Memory B cell (primary cell): Measurements from ENCODE around the gene RPS6KA2.
"Not testable (repeated sequence)": the region's sequence is repeated elsewhere in the genome, so short reads cannot be mapped to it uniquely, and the experiment has no call there.

Source experiments
- ATAC-seq: fragments of 150-1000 bp; cut with Tn5 transposase; 2 replicates; pipeline ENCODE4 v1.10.0; 2021; ENCODE audit warnings: low read depth, mild to moderate bottlenecking, moderate library complexity
- DNase-seq, 2 donors: peaks; one replicate each; pipeline ENCODE4 v3.0.0; 2022; ENCODE audit warnings: low spot score in 2 of 2
- H3K27ac Mint-ChIP-seq: one replicate; pipeline ENCODE4 v1.8.0; 2022; ENCODE audit warnings: mild to moderate bottlenecking, moderate library complexity, mixed read lengths
- H3K27me3 Mint-ChIP-seq: one replicate; pipeline ENCODE4 v1.8.0; 2022; ENCODE audit warnings: mixed read lengths
- H3K36me3 Mint-ChIP-seq: one replicate; pipeline ENCODE4 v1.8.0; 2022; ENCODE audit warnings: mild to moderate bottlenecking, mixed read lengths
- H3K4me1 Mint-ChIP-seq: one replicate; pipeline ENCODE4 v1.8.0; 2022; ENCODE audit warnings: mixed read lengths
- H3K4me3 Mint-ChIP-seq: one replicate; pipeline ENCODE4 v1.8.0; 2022; ENCODE audit warnings: mild to moderate bottlenecking, moderate library complexity, mixed read lengths
- H3K9me3 Mint-ChIP-seq: one replicate; pipeline ENCODE4 v1.8.0; 2022; ENCODE audit warnings: mixed read lengths

The RPS6KA2 gene

GRCh38 chr6:166635013-166635970 lies 8.2 kb upstream of the RPS6KA2 start:
- Mint-ChIP-seq H3K36me3 (peaks cover 5% of the 10 kb centered on the region), H3K27me3 (peaks cover 38% of the 10 kb centered on the region)

GRCh38 chr6:166634581-166634980 lies 7.5 kb upstream of the RPS6KA2 start:
- peaks cover 38% of the 10 kb centered on the region for H3K27me3 Mint-ChIP-seq

More at GRCh38 chr6:166635013-166635970, 8.2 kb upstream of the RPS6KA2 start:
- no peak for ATAC-seq
- peaks cover 2% of the 10 kb centered on the region for H3K9me3 Mint-ChIP-seq
- peaks cover 11% of the 10 kb centered on the region for H3K4me1 Mint-ChIP-seq
- H3K4me3 Mint-ChIP-seq = no peak overlapping the region
- DNase-seq = no peak
- no peak overlapping the region for H3K27ac Mint-ChIP-seq

GRCh38 chr6:166633732-166634535 lies 6.9 kb upstream of the RPS6KA2 start:
- no peak for DNase-seq
- no peak for ATAC-seq
- H3K4me3 Mint-ChIP-seq = no peak overlapping the region
- no peak overlapping the region for H3K27ac Mint-ChIP-seq
- H3K9me3 Mint-ChIP-seq = peaks cover 2% of the 10 kb centered on the region
- H3K4me1 Mint-ChIP-seq = peaks cover 9% of the 10 kb centered on the region
- peaks cover 35% of the 10 kb centered on the region for H3K27me3 Mint-ChIP-seq
- H3K36me3 Mint-ChIP-seq = peaks cover 5% of the 10 kb centered on the region

More at GRCh38 chr6:166634581-166634980, 7.5 kb upstream of the RPS6KA2 start:
- H3K4me1 Mint-ChIP-seq, H3K36me3 Mint-ChIP-seq, DNase-seq, H3K27ac Mint-ChIP-seq, H3K9me3 Mint-ChIP-seq, ATAC-seq, H3K4me3 Mint-ChIP-seq: not testable (repeated sequence)

GRCh38 chr6:166632731-166633130 lies 5.7 kb upstream of the RPS6KA2 start:
- peaks cover 11% of the 10 kb centered on the region for H3K4me1 Mint-ChIP-seq
- ATAC-seq (no peak), DNase-seq (no peak)
- H3K27me3 Mint-ChIP-seq = peaks cover 32% of the 10 kb centered on the region
- peaks cover 2% of the 10 kb centered on the region for H3K9me3 Mint-ChIP-seq
- H3K27ac Mint-ChIP-seq = no peak overlapping the region
- H3K4me3 Mint-ChIP-seq = no peak overlapping the region
- peaks cover 5% of the 10 kb centered on the region for H3K36me3 Mint-ChIP-seq

DNA sequence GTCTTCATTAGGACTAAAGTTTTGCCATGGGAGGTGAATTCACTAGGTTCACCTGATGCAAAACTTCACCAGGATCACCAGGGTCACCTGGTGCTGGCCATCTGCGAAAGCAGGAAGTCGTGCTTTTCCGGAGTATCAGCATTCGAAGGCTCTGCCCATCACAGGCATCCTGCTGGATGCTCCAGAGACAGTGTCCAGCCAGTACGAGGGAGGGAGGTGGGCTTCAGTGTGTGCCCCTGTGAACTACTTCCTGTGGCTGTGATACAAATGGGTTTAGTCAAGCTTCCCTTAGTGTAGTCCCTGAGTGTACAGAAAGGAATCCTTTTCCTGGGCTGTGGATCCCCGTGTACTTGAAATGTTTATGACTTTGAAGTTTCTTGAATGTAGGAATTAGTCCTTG lies 3.4 kb upstream of the RPS6KA2 start:
- Mint-ChIP-seq H3K27ac (no peak overlapping the region), H3K4me1 (peaks cover 15% of the 10 kb centered on the region), H3K4me3 (no peak overlapping the region)

GRCh38 chr6:166629628-166630027 lies 2.6 kb upstream of the RPS6KA2 start:
- peaks cover 15% of the 10 kb centered on the region for H3K4me1 Mint-ChIP-seq
- peaks cover 18% of the 10 kb centered on the region for H3K27me3 Mint-ChIP-seq
- H3K9me3 Mint-ChIP-seq = peaks cover 2% of the 10 kb centered on the region
- H3K36me3 Mint-ChIP-seq = peaks cover 5% of the 10 kb centered on the region
- no peak overlapping the region for H3K4me3 Mint-ChIP-seq
- H3K27ac Mint-ChIP-seq = no peak overlapping the region
- DNase-seq (no peak), ATAC-seq (no peak)

More for the DNA sequence above, 3.4 kb upstream of the RPS6KA2 start:
- ATAC-seq = no peak
- peaks cover 2% of the 10 kb centered on the region for H3K9me3 Mint-ChIP-seq
- no peak for DNase-seq
- peaks cover 20% of the 10 kb centered on the region for H3K27me3 Mint-ChIP-seq
- H3K36me3 Mint-ChIP-seq = peaks cover 5% of the 10 kb centered on the region

GRCh38 chr6:166627875-166628801 lies 1.1 kb upstream of the RPS6KA2 start:
- peak; percentile 11 for ATAC-seq
- H3K27ac Mint-ChIP-seq = no peak overlapping the region
- H3K4me3 Mint-ChIP-seq = peak overlapping the region; percentile 93
- H3K36me3 Mint-ChIP-seq = peaks cover 3% of the 10 kb centered on the region
- peaks cover 18% of the 10 kb centered on the region for H3K4me1 Mint-ChIP-seq
- H3K9me3 Mint-ChIP-seq = peaks cover 2% of the 10 kb centered on the region
- peaks cover 14% of the 10 kb centered on the region for H3K27me3 Mint-ChIP-seq
- peak; percentile 39 to 51 for DNase-seq

- Mint-ChIP-seq H3K4me3 (peak overlapping the region; percentile 84), H3K36me3 (no peaks in the 10 kb centered on the region), H3K27me3 (peaks cover 7% of the 10 kb centered on the region), H3K9me3 (no peaks in the 10 kb centered on the region), H3K27ac (no peak overlapping the region), H3K4me1 (peaks cover 16% of the 10 kb centered on the region)
- ATAC-seq (no peak), DNase-seq (peak; percentile 11 to 39)
These were observed 646 bp downstream of the RPS6KA2 start for GRCh38 chr6:166626177-166627032.

GRCh38 chr6:166625356-166625755 lies 1.7 kb downstream of the RPS6KA2 start:
- ATAC-seq (no peak), DNase-seq (no peak)
- H3K4me1 Mint-ChIP-seq = peaks cover 16% of the 10 kb centered on the region
- no peak overlapping the region for H3K27ac Mint-ChIP-seq
- H3K9me3 Mint-ChIP-seq = no peaks in the 10 kb centered on the region
- H3K36me3 Mint-ChIP-seq = no peaks in the 10 kb centered on the region
- no peak overlapping the region for H3K4me3 Mint-ChIP-seq
- peaks cover 7% of the 10 kb centered on the region for H3K27me3 Mint-ChIP-seq

DNA sequence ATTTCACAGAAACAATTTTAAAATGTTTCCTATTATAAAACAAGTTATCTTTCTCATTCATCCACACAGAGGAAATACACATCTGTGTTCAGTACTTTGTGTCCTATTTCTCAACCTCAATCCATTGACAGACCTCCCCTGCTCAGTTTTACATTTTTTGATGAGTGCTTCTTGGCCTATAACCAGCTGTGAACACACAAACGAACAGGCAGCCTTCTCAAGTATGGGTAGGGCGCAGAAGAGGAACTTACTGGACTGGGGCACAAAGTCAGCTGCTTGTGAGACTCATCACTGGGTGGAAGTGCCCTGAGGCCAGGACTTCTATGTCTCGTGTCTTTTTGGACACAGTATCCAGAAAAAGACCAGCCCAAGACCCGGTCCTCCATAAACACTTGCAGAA lies 2.8 kb downstream of the RPS6KA2 start:
- Mint-ChIP-seq H3K36me3 (no peaks in the 10 kb centered on the region), H3K27me3 (no peaks in the 10 kb centered on the region), H3K27ac (no peak overlapping the region), H3K4me3 (no peak overlapping the region), H3K4me1 (peaks cover 16% of the 10 kb centered on the region), H3K9me3 (no peaks in the 10 kb centered on the region)
- no peak for ATAC-seq
- no peak for DNase-seq

DNA sequence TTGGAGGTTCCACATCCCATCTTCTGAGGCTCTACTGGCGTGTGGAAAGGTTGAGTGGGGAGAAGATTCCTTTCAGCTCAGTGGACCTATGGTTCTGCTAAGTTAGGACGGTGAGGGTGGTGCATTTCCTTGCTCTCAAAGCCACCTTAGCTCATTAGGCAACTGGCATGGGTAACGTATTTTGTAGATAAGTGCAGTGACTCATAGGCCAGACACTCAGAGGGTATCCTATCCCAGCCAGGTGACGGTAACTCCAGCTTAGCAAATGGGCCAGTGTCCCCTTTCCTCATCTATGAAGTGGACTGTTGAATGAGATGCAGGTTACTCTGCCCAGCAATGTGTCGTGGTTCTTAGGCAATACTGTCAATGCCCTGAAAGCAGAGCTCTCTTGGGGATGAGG lies 3.7 kb downstream of the RPS6KA2 start:
- peaks cover 13% of the 10 kb centered on the region for H3K4me1 Mint-ChIP-seq
- ATAC-seq = no peak
- no peak overlapping the region for H3K4me3 Mint-ChIP-seq
- H3K36me3 Mint-ChIP-seq = peaks cover 4% of the 10 kb centered on the region
- no peaks in the 10 kb centered on the region for H3K9me3 Mint-ChIP-seq
- H3K27me3 Mint-ChIP-seq = no peaks in the 10 kb centered on the region
- no peak for DNase-seq
- no peak overlapping the region for H3K27ac Mint-ChIP-seq

GRCh38 chr6:166621114-166621540 lies 5.9 kb downstream of the RPS6KA2 start:
- no peaks in the 10 kb centered on the region for H3K9me3 Mint-ChIP-seq
- ATAC-seq = no peak
- no peak for DNase-seq
- H3K27ac Mint-ChIP-seq = no peak overlapping the region
- H3K4me1 Mint-ChIP-seq = peaks cover 8% of the 10 kb centered on the region
- H3K27me3 Mint-ChIP-seq = no peaks in the 10 kb centered on the region
- H3K36me3 Mint-ChIP-seq = peaks cover 5% of the 10 kb centered on the region
- no peak overlapping the region for H3K4me3 Mint-ChIP-seq
